NCI-H524 (cell line): ENCODE results near the gene TECPR1.

ENCODE experiments used
- DNase-seq, 2 experiments: peaks; one replicate each; lab custom pipeline; 2025; lab: John Stamatoyannopoulos, UW

Gene TECPR1

GRCh38 chr7:98251601-98252424, at the start of gene TECPR1:
Gene TECPR1 (minus strand): TSS chr7:98252232. CDS start chr7:98246146, 6,086 bp downstream.
- DNase-seq: peak; percentile 91 to 96

GRCh38 chr7:98300595-98301372, 48.8 kb upstream of the TECPR1 start:
- no peak for DNase-seq

GRCh38 chr7:98297626-98298286, 45.7 kb upstream of the TECPR1 start:
- no peak for DNase-seq

GRCh38 chr7:98296833-98297232, 44.8 kb upstream of the TECPR1 start:
- no peak for DNase-seq

GRCh38 chr7:98295467-98296192, 43.6 kb upstream of the TECPR1 start:
- no peak for DNase-seq

DNA sequence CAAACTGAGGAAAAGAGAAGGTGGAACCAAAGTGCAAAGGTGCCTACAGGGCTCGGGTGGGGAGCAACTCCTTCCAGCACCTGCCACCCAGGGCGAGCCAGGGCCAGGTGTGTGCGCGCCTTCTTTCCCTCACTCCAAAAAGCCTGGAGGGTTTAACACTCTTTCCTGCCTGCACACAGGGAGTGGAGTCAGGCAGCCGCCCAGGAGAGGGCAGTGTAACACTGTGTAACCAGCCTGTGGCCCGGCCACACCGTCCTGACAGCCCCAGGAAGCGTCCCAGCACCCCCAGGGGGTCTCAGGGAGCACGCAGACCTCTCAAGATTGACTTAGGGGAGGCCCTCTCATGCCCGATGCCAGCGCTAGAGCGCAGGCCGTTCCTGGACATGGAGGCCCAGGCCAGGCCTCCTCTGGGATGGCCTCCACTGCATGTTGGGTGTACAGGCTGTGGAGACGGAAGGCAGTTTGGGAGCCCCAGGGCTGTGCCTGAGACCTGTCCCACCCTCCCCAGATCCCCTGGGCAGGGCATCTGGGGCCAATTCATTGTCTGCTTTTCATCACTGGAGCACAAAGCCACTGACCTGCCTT, 42.9 kb upstream of the TECPR1 start:
- DNase-seq: peak; percentile 9 to 57

DNA sequence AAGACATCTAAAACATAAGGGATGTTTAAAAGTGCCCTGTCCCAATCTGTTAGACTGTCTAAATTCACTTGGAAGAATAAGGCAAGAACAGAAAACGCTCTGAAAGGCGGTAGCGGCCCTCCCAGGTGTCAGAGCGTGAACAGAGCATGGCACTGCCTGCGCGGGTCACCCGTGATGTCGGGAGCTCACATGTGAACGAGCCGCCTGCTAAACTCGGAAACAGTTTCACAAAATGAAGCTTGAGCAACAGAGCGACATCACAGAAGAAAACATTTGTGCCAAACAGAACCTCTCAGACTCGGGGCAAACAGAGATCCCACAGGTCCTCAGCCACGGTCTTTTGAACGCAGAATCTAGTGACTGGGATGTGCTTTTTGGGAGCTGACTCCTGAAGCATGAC, 42.3 kb upstream of the TECPR1 start:
- DNase-seq: no peak

GRCh38 chr7:98293746-98294145, 41.7 kb upstream of the TECPR1 start:
- DNase-seq: no peak

DNA sequence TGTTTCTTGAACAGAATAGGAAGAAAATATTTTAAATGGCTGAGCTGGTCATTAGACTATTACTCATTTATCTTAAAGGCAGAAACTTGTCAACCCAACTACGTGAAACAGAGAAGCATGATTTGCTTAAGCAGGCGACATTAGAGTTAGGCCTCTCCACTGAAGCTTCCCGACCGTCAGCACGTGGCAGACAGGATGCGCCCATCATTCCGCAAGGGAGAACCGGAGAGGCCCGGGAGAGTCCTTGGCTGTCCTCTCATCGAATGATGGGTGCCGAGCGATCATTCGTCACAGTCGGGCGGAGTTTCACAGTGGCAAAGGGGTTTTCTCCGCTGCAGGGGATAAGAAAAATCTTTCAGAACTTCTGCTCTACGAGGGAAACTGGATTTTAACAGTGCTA, 41.2 kb upstream of the TECPR1 start:
- DNase-seq: no peak

GRCh38 chr7:98291717-98292116, 39.7 kb upstream of the TECPR1 start:
- no peak for DNase-seq

DNA sequence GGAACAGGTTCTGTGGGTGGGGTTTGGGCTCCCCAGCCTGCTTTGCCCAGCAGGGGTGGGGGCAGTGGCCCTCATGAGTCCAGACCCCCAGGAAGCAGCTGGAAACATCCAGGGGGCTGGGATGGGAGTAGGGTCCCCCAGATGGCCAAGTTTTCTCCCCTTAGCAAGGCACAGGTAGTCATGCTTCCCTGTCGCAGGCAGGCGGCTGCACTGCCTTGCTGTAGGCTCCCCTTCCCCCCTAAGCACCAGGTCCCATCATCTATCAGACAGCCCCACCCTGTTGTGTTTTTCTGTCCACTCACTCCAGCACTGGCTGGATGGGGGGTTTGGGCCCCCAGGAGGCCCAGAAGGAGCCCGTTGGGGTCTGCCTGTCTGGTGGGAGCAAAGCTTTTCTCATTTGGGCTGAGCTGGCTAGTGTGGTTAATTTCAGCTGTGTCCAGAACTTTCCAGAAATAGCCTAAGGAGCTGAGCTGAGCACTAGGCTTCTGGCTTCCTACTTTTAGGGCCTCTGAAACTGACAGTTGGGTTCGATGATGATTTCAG, 37.4 kb upstream of the TECPR1 start:
- DNase-seq: no peak

GRCh38 chr7:98288064-98288823, 36.2 kb upstream of the TECPR1 start:
- no peak for DNase-seq

- no peak for DNase-seq
Measured at GRCh38 chr7:98287486-98287959, 35.5 kb upstream of the TECPR1 start.

GRCh38 chr7:98286701-98287485, 34.9 kb upstream of the TECPR1 start:
- no peak for DNase-seq

DNA sequence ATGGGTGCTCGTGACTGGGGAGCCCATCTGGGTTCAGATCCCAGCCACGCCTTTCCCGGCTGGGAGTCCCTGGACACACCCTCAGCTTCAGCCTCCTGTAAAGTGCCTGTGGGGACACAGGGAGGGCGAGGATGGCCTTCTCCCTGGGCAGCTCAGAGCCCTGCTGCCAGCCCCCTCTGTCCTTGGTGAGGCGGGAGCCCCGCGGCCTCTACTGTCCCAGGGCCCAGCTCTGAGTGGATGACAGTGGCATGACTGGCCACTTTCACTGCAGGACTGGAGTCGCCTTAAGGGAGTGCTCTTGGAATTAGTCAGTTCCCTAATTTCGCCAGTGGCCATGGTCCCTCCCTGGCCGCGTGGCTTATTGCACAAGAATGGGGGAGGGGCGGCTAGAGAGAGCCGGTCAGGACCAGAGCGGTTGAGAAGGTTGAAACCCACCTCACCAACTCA, 34.1 kb upstream of the TECPR1 start:
- no peak for DNase-seq

DNA sequence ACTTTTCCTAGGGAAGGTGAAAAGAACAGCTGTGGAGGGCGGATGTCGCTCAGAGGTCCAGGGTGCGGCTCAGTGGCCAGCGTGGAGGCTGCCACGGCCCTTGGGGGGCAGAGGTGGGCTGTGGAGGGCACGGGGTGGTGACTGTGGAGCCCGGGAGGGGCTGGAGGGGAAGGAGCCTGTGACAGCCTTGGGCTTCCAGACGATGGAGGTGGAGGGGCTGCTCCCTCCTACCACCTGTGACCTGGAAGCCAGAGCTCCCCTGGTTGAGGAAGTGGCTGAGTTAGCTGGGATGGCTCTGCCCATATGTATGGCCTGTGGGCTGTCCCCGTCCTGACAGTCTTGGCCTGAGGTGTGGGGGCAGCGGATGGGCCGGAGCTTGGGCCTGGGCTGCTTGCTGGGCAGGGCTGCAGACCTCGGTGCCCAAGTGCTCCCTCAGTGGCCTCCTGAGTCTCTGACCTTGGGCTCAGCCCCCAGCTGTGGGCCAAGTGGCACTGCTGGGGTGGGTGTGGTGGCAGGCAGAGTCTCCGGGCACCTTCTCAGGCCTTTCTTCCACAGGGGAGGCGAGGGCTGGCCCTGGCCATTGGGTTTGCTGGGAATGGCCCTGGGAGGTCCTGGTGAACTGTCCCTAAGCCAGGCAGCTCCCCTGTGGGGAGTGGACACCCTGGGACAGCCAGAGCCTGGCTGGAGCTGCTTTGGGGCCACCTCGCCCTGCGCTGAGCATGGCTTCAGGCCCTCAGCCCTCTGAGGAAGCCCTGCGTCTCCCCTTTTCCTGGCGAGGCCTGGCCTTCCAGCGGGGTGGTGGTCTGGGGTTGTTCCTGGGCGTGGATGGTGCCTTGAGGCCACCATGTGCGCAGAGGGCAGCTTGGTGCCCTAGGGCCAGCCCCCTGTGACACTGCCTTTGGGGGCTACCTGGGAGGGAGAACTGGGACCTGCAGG, 33.4 kb upstream of the TECPR1 start:
- DNase-seq: no peak

DNA sequence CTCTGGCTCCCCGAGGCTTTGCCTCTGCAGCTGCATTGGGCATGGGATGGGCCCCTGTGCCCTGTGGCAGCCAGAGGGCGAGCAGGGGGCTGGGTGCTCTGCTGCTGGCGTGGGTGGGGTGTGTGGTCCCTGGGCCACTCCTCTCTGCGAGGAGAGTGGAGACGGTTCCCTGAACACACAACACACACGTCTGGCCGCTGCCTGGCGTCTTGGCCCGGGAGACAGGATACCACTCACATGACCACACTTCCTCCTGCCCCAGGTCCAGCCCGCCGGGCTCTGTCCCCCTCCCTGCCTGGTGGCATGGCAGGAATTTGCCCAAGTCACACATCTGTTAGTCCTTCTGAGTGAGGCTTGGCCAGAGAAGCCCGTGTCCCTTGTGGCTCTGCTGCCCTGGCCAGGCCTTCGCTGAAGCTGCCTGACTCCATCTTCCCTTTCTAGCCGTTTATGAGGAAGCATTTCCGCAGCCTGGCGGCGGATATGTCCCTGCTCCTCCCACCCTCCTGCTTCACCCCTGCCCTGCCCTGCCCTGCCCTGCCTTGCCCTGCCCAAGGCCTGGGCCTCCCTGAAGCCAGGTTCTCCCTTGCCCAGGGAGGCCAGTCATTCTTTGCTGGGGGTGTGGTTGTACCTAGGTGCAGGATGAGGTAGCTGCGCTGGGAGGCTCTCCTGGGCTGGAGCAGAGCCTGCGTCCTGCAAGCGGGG, 32.5 kb upstream of the TECPR1 start:
- DNase-seq: no peak

DNA sequence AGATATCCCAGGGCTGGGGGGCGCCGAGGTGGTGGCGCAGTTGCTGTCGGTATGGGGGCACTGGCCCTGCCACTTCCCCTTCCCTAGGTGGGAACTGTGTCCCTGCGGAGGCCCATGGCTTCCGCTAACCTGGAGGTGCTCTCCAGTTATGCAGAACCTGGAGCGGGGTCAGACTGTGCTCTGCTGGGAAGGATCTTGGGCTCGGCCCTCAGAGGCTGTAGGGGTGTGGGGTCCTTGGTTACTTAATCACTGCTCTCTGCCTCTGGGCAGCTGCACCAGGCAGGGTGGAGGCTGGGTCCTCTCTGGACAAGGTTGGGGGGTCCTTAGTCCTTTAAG, 31.8 kb upstream of the TECPR1 start:
- no peak for DNase-seq
